Measurements from ENCODE around the gene TPI1.
A peak's percentile ranks its signal among the peaks of the same experiment; 100 is the strongest.

Gene TPI1

DNA sequence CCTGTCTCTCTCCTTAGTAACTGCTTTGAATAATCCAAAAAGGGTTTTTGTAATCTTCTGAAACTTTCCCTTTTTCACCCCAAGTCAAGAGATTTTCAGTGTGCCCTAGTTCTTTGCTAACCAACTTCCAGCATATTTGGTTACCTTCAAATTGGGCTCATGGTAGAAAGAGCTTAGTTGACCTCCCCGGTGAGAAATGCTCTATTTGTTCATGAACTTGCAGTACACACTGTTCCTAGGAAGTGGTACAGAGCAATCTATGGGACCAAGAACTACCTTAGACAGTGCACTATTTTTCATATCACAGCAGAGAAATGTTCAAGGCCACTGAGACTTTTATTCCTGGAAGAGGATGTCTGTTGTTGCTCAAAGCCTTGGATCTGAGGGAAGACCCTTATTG, 13.7 kb upstream of the TPI1 start:
- H3K4me3 ChIP-seq (ENCODE audit: low read depth, low read length), result peak overlapping the region; percentile 89
- no peak for DNase-seq (ENCODE audit: low read depth)
- TF ChIP-seq, protein P1, sequence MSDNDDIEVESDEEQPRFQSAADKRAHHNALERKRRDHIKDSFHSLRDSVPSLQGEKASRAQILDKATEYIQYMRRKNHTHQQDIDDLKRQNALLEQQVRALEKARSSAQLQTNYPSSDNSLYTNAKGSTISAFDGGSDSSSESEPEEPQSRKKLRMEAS (IDR thresholded peaks at IDR 0.05; ENCODE audit: low read depth, low read length), result no peak
- TF ChIP-seq MYC (IDR thresholded peaks at IDR 0.05; ENCODE audit: low read depth, low read length), result no peak
- TF ChIP-seq, protein P2, sequence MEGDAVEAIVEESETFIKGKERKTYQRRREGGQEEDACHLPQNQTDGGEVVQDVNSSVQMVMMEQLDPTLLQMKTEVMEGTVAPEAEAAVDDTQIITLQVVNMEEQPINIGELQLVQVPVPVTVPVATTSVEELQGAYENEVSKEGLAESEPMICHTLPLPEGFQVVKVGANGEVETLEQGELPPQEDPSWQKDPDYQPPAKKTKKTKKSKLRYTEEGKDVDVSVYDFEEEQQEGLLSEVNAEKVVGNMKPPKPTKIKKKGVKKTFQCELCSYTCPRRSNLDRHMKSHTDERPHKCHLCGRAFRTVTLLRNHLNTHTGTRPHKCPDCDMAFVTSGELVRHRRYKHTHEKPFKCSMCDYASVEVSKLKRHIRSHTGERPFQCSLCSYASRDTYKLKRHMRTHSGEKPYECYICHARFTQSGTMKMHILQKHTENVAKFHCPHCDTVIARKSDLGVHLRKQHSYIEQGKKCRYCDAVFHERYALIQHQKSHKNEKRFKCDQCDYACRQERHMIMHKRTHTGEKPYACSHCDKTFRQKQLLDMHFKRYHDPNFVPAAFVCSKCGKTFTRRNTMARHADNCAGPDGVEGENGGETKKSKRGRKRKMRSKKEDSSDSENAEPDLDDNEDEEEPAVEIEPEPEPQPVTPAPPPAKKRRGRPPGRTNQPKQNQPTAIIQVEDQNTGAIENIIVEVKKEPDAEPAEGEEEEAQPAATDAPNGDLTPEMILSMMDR (IDR thresholded peaks at IDR 0.05; ENCODE audit: low read depth, low read length), result no peak
- no peak for TF ChIP-seq POLR2A (IDR thresholded peaks at IDR 0.05; ENCODE audit: extremely low read depth, insufficient read length)

DNA sequence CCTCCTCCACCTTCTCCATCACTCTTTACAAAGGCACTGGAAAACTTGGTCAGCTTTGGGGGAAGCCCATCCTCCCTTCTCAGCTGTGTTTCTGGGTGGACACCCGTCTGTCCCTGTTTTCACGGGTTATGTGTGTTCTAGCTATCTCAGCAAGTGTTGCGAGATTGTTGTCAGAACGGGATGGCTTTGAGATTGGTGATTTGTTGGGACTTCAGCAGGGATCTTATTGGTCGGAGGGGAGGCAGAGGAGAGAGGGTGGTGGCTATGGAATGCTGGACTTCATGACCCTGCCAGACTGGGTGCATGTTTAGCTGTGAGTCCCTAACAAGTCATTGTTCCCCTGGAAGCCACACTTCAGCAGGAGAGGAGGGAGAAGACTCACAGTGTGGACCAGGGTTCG, 13.3 kb upstream of the TPI1 start:
- TF ChIP-seq POLR2A (IDR thresholded peaks at IDR 0.05; ENCODE audit: extremely low read depth, insufficient read length) (no peak), MYC (IDR thresholded peaks at IDR 0.05; ENCODE audit: low read depth, low read length) (no peak)
- TF ChIP-seq, protein P1 (IDR thresholded peaks at IDR 0.05; ENCODE audit: low read depth, low read length), result no peak
- TF ChIP-seq, protein P2 (IDR thresholded peaks at IDR 0.05; ENCODE audit: low read depth, low read length), result no peak
- H3K4me3 ChIP-seq (ENCODE audit: low read depth, low read length), result no peak overlapping the region
- DNase-seq (ENCODE audit: low read depth), result no peak

DNA sequence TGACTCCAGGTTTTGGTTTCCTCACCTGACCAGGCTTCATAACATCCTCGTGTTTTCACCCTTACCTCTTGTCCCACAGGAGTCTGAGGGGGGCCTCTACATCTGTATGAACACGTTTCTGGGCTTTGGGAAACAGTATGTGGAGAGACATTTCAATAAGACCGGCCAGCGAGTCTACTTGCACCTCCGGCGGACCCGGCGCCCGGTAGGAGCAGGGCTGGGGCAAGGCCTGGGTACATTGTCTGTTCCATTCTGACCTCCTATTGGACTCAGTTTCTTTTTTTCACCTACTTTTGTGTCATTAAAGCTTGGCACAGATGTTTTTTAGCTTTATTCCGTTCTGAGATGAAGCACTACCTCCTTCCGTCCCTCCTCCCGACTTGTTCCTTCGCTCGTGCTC, 12.0 kb upstream of the TPI1 start:
- DNase-seq (ENCODE audit: low read depth), result no peak
- TF ChIP-seq, protein P2 (IDR thresholded peaks at IDR 0.05; ENCODE audit: low read depth, low read length), result no peak
- no peak for TF ChIP-seq POLR2A (IDR thresholded peaks at IDR 0.05; ENCODE audit: extremely low read depth, insufficient read length)
- TF ChIP-seq, protein P1 (IDR thresholded peaks at IDR 0.05; ENCODE audit: low read depth, low read length), result no peak
- no peak for TF ChIP-seq MYC (IDR thresholded peaks at IDR 0.05; ENCODE audit: low read depth, low read length)
- no peak overlapping the region for H3K4me3 ChIP-seq (ENCODE audit: low read depth, low read length)

DNA sequence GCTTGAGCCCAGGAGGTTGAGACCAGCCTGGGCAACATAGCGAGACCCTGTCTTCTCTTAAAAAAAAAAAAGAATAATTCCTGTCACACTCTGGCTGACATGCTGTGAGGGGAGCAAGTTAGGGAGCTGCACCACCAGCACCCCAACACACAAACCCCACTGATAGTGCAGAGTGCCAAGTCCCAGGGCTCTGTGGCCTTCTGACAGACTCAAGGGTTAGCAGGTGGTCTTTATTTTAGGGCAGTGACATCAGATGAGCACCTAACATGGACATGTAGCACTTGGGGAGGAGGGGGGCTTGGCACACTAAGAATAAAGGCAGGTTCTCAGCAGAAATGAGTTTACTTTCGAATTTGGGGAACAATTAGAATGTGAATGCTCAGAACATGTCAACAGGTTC, 8.5 kb upstream of the TPI1 start:
- no peak overlapping the region for H3K4me3 ChIP-seq (ENCODE audit: low read depth, low read length)
- TF ChIP-seq POLR2A (IDR thresholded peaks at IDR 0.05; ENCODE audit: extremely low read depth, insufficient read length), result no peak
- TF ChIP-seq, protein P2 (IDR thresholded peaks at IDR 0.05; ENCODE audit: low read depth, low read length), result no peak
- TF ChIP-seq, protein P1 (IDR thresholded peaks at IDR 0.05; ENCODE audit: low read depth, low read length), result no peak
- no peak for TF ChIP-seq MYC (IDR thresholded peaks at IDR 0.05; ENCODE audit: low read depth, low read length)
- no peak for DNase-seq (ENCODE audit: low read depth)

DNA sequence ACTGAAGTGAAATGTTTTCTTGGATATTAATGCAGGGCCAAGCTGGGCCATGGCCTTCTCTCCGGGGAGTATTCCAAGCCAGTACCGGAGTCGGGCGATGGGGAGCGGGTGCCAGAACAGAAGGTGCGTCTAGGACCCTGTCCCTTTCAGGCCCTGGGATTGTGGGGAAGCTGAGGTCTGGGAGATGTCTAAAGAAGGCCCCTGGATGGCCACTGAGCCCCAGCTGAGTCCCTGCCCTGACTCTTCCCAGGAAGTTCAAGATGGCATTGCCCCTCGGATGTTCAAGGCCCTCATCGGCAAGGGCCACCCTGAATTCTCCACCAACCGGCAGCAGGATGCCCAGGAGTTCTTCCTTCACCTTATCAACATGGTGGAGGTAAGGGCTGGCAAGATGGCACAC, 7.2 kb upstream of the TPI1 start:
- DNase-seq (ENCODE audit: low read depth), result no peak
- TF ChIP-seq MYC (IDR thresholded peaks at IDR 0.05; ENCODE audit: low read depth, low read length) (no peak), POLR2A (IDR thresholded peaks at IDR 0.05; ENCODE audit: extremely low read depth, insufficient read length) (no peak)
- TF ChIP-seq, protein P2 (IDR thresholded peaks at IDR 0.05; ENCODE audit: low read depth, low read length), result no peak
- TF ChIP-seq, protein P1 (IDR thresholded peaks at IDR 0.05; ENCODE audit: low read depth, low read length), result no peak
- no peak overlapping the region for H3K4me3 ChIP-seq (ENCODE audit: low read depth, low read length)

DNA sequence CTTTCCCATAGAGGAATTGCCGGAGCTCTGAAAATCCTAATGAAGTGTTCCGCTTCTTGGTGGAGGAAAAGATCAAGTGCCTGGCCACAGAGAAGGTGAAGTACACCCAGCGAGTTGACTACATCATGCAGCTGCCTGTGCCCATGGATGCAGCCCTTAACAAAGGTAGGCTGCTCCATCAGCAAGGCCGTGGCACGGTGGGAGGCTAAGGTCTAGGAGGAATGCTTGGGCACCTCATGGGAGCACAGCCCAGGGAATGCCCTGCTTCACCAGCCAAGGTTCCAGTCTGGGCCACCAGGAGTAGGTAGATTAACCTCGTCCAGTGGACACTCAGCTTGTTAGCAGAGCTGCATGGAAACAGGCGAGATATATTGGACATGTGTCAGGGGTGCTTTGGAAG, 6.4 kb upstream of the TPI1 start:
- no peak overlapping the region for H3K4me3 ChIP-seq (ENCODE audit: low read depth, low read length)
- TF ChIP-seq, protein P1 (IDR thresholded peaks at IDR 0.05; ENCODE audit: low read depth, low read length), result no peak
- TF ChIP-seq MYC (IDR thresholded peaks at IDR 0.05; ENCODE audit: low read depth, low read length) (no peak), POLR2A (IDR thresholded peaks at IDR 0.05; ENCODE audit: extremely low read depth, insufficient read length) (no peak)
- TF ChIP-seq, protein P2 (IDR thresholded peaks at IDR 0.05; ENCODE audit: low read depth, low read length), result no peak
- DNase-seq (ENCODE audit: low read depth), result no peak
